Measurements from ENCODE around the gene CCRL2.

DNA sequence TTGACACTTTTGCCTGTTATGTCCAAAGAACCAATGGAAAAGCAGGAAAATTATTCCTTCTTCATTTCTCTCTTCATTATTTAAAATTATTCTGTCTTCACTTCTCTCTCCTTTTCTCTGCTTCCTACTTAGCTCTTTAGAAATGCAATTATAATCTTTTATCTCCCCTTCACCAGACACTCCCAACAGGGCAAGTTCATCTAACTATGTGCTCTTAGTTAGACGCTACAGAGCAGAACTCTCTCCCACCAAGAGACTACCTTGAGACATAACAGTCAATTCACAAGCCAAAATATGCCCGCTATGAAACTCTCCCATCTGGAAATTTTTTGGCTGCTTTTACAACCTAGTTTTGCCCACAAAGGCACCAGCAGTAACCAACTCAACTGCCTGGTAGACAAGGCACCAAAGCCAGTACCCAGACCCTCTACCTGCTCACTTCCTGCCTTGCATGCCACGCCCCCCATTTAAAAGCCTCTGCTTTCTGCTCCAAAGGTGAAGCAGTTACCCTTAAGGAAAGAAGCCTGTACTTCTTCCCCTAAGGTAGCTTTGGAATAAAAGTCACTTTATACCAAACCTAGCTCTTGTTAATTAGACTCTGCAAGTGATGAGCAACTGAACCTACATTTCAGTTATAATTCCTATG is 28.1 kb downstream of the CCRL2 start:
- no peak for TF ChIP-seq EZH2 (IDR thresholded peaks at IDR 0.05; ENCODE audit: borderline replicate concordance, insufficient read depth, low read length, poor library complexity, severe bottlenecking)
- TF ChIP-seq SMC3 (conservative IDR thresholded peaks at IDR 0.05; ENCODE audit: poor library complexity): no peak
- TF ChIP-seq, protein P1, sequence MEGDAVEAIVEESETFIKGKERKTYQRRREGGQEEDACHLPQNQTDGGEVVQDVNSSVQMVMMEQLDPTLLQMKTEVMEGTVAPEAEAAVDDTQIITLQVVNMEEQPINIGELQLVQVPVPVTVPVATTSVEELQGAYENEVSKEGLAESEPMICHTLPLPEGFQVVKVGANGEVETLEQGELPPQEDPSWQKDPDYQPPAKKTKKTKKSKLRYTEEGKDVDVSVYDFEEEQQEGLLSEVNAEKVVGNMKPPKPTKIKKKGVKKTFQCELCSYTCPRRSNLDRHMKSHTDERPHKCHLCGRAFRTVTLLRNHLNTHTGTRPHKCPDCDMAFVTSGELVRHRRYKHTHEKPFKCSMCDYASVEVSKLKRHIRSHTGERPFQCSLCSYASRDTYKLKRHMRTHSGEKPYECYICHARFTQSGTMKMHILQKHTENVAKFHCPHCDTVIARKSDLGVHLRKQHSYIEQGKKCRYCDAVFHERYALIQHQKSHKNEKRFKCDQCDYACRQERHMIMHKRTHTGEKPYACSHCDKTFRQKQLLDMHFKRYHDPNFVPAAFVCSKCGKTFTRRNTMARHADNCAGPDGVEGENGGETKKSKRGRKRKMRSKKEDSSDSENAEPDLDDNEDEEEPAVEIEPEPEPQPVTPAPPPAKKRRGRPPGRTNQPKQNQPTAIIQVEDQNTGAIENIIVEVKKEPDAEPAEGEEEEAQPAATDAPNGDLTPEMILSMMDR (IDR thresholded peaks at IDR 0.05; ENCODE audit: poor library complexity, severe bottlenecking): no peak
- no peak for TF ChIP-seq POLR2AphosphoS5 (IDR thresholded peaks at IDR 0.05)
- no peak for TF ChIP-seq EP300 (conservative IDR thresholded peaks at IDR 0.05; ENCODE audit: poor library complexity, severe bottlenecking)
- no peak for TF ChIP-seq TAF1 (IDR thresholded peaks at IDR 0.05; ENCODE audit: low read depth)

Measured in neural cell (in vitro differentiated cells).